Measurements from ENCODE around the gene CD22.

GRCh38 chr19:35288906-35289305, 40.1 kb upstream of the CD22 start:
- no peak for TF ChIP-seq CTCF (IDR thresholded peaks at IDR 0.05; ENCODE audit: insufficient read depth, low read length, poor library complexity, severe bottlenecking)
- no peak for TF ChIP-seq EZH2phosphoT487 (conservative IDR thresholded peaks at IDR 0.05; ENCODE audit: low read length)

Measured in SU-DHL-6 (cell line).